Progenitor cell of endocrine pancreas (in vitro differentiated cells): ENCODE results near the gene KCNAB2. TPM values are rescaled to one million over a fixed set of nuclear protein-coding genes. Genes with fewer than 3 reads are reported as not detected.

Experiments
- DNase-seq: peaks from one replicate; pipeline ENCODE4 v3.0.0; 2021; ENCODE audit warnings: low spot score; ENCODE audit not compliant: unreplicated experiment
- H3K27ac Mint-ChIP-seq: 2 replicates; pipeline ENCODE4 v1.8.0; 2021; ENCODE audit warnings: mild to moderate bottlenecking, moderate library complexity, mixed read lengths
- H3K27me3 Mint-ChIP-seq: 2 replicates; pipeline ENCODE4 v1.8.0; 2021; ENCODE audit warnings: mixed read lengths
- H3K36me3 Mint-ChIP-seq: 2 replicates; pipeline ENCODE4 v1.8.0; 2022; ENCODE audit warnings: mixed read lengths; ENCODE audit not compliant: insufficient read depth
- H3K4me1 Mint-ChIP-seq: 2 replicates; pipeline ENCODE4 v1.8.0; 2021; ENCODE audit warnings: low read depth, mixed read lengths
- H3K4me3 Mint-ChIP-seq: 2 replicates; pipeline ENCODE4 v1.8.0; 2021; ENCODE audit warnings: low read depth, mild to moderate bottlenecking, moderate library complexity, mixed read lengths
- H3K9me3 Mint-ChIP-seq: 2 replicates; pipeline ENCODE4 v1.8.0; 2021; ENCODE audit warnings: low read depth, mixed read lengths
- CTCF ChIP-seq: fragments of 200-600 bp; sonication (generic); IDR thresholded peaks from one replicate; pipeline ENCODE4 v1.5.0; 2021; ENCODE audit warnings: antibody characterized with exemption, mild to moderate bottlenecking; ENCODE audit not compliant: unreplicated experiment
- total RNA-seq: library from RNA; stranded (reverse); gene quantifications from 2 replicates; pipeline ENCODE4 v1.2.1, GENCODE V29; 2021

Gene KCNAB2
- total RNA-seq, 1 donor from 2014 or later, result 6.9 TPM

GRCh38 chr1:6026095-6026809 is 19.4 kb upstream of the KCNAB2 start:
- no peak overlapping the region for H3K27ac Mint-ChIP-seq

GRCh38 chr1:6027591-6027990 is 18.1 kb upstream of the KCNAB2 start:
- no peaks in the 10 kb centered on the region for H3K9me3 Mint-ChIP-seq
- no peak for DNase-seq
- H3K27ac Mint-ChIP-seq, result no peak overlapping the region
- H3K27me3 Mint-ChIP-seq, result peaks cover 17% of the 10 kb centered on the region
- no peak for TF ChIP-seq CTCF
- no peak overlapping the region for H3K4me3 Mint-ChIP-seq
- no peaks in the 10 kb centered on the region for H3K36me3 Mint-ChIP-seq
- no peaks in the 10 kb centered on the region for H3K4me1 Mint-ChIP-seq

More at GRCh38 chr1:6026095-6026809, 19.4 kb upstream of the KCNAB2 start:
- Mint-ChIP-seq H3K4me1 (no peaks in the 10 kb centered on the region), H3K27me3 (peaks cover 9% of the 10 kb centered on the region), H3K9me3 (no peaks in the 10 kb centered on the region), H3K36me3 (no peaks in the 10 kb centered on the region), H3K4me3 (no peak overlapping the region)
- DNase-seq, result no peak
- TF ChIP-seq CTCF, result no peak

- no peak for DNase-seq
- Mint-ChIP-seq H3K9me3 (no peaks in the 10 kb centered on the region), H3K36me3 (no peaks in the 10 kb centered on the region), H3K27me3 (peaks cover 23% of the 10 kb centered on the region), H3K27ac (no peak overlapping the region), H3K4me1 (no peaks in the 10 kb centered on the region), H3K4me3 (no peak overlapping the region)
- no peak for TF ChIP-seq CTCF
Measured at GRCh38 chr1:6028042-6028850, 17.4 kb upstream of the KCNAB2 start.

DNA sequence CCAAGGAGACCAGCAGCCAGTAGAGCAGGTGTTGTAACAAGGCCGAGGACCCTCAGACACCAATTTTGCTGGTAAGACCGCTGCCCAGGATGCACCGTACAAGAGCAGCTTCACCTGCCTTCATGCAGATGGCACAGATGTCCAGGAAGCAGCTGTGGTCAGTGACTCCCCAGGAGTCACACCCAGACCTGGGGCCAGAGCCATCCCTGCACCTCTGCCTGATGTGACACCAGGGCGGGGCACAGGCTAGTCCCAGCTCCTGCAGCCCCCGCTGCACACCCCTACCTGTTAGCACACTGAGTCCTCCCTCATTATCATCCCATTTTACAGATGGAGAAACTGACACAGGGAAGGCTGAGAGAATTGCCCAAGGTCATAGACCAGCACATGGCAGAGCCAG is 16.3 kb upstream of the KCNAB2 start:
- no peak overlapping the region for H3K27ac Mint-ChIP-seq
- H3K4me1 Mint-ChIP-seq, result no peaks in the 10 kb centered on the region
- DNase-seq, result no peak
- H3K36me3 Mint-ChIP-seq, result no peaks in the 10 kb centered on the region
- TF ChIP-seq CTCF, result no peak
- no peaks in the 10 kb centered on the region for H3K9me3 Mint-ChIP-seq
- H3K4me3 Mint-ChIP-seq, result no peak overlapping the region
- peaks cover 25% of the 10 kb centered on the region for H3K27me3 Mint-ChIP-seq

DNA sequence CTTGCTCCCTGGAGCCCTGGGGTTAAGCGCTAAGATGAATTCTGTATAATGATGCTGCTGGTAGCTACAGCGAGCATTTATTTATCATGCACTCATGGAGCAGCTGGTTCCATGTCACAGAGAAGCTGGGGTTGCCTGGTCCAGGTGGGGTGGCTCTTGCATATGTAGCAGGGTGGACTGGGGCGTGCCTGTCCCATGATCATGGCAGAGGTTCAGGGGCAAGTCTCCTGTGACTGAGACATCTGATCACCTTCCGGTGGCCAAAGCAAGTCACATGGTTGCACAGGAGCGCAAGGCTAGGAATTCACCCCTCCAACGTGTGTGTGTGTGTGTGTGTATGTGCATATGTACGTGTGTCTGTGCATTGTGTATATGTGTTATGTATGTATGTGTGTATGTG is 15.6 kb upstream of the KCNAB2 start:
- peaks cover 27% of the 10 kb centered on the region for H3K27me3 Mint-ChIP-seq
- no peaks in the 10 kb centered on the region for H3K4me1 Mint-ChIP-seq
- H3K4me3 Mint-ChIP-seq, result no peak overlapping the region
- TF ChIP-seq CTCF, result no peak
- no peaks in the 10 kb centered on the region for H3K36me3 Mint-ChIP-seq
- no peak overlapping the region for H3K27ac Mint-ChIP-seq
- H3K9me3 Mint-ChIP-seq, result no peaks in the 10 kb centered on the region
- no peak for DNase-seq
